ENCODE data around the gene SGCD.

Gene SGCD

GRCh38 chr5:156421798-156422197, 94.8 kb downstream of the SGCD start:
- Histone ChIP-seq H3K27ac (ENCODE audit: poor library complexity, severe bottlenecking) (no peak overlapping the region), H3K27me3 (ENCODE audit: insufficient read depth, poor library complexity, severe bottlenecking) (peaks cover 8% of the 10 kb centered on the region), H3K4me1 (ENCODE audit: insufficient read depth, poor library complexity, severe bottlenecking) (no peaks in the 10 kb centered on the region), H3K9me3 (ENCODE audit: severe bottlenecking) (peaks cover 8% of the 10 kb centered on the region), H3K4me3 (ENCODE audit: severe bottlenecking) (no peak overlapping the region), H3K36me3 (ENCODE audit: low read depth) (no peaks in the 10 kb centered on the region)
- no peak for ATAC-seq (ENCODE audit: low read depth)
- TF ChIP-seq CTCF (IDR thresholded peaks at IDR 0.05; ENCODE audit: poor library complexity, severe bottlenecking): no peak
- DNase-seq (ENCODE audit: low spot score): no peak

GRCh38 chr5:156423597-156423996, 96.6 kb downstream of the SGCD start:
- DNase-seq (ENCODE audit: low spot score) (no peak), ATAC-seq (ENCODE audit: low read depth) (no peak)

GRCh38 chr5:156427315-156427714, 100.4 kb downstream of the SGCD start:
- Histone ChIP-seq H3K9me3 (ENCODE audit: severe bottlenecking) (peaks cover 2% of the 10 kb centered on the region), H3K4me1 (ENCODE audit: insufficient read depth, poor library complexity, severe bottlenecking) (no peaks in the 10 kb centered on the region), H3K36me3 (ENCODE audit: low read depth) (no peaks in the 10 kb centered on the region), H3K4me3 (ENCODE audit: severe bottlenecking) (no peak overlapping the region), H3K27ac (ENCODE audit: poor library complexity, severe bottlenecking) (no peak overlapping the region), H3K27me3 (ENCODE audit: insufficient read depth, poor library complexity, severe bottlenecking) (peaks cover 4% of the 10 kb centered on the region)
- DNase-seq (ENCODE audit: low spot score): no peak
- no peak for TF ChIP-seq CTCF (IDR thresholded peaks at IDR 0.05; ENCODE audit: poor library complexity, severe bottlenecking)
- no peak for ATAC-seq (ENCODE audit: low read depth)

More at GRCh38 chr5:156423597-156423996, 96.6 kb downstream of the SGCD start:
- Histone ChIP-seq H3K4me3 (ENCODE audit: severe bottlenecking) (no peak overlapping the region), H3K27me3 (ENCODE audit: insufficient read depth, poor library complexity, severe bottlenecking) (peaks cover 8% of the 10 kb centered on the region), H3K27ac (ENCODE audit: poor library complexity, severe bottlenecking) (no peak overlapping the region), H3K9me3 (ENCODE audit: severe bottlenecking) (peaks cover 10% of the 10 kb centered on the region), H3K4me1 (ENCODE audit: insufficient read depth, poor library complexity, severe bottlenecking) (no peaks in the 10 kb centered on the region), H3K36me3 (ENCODE audit: low read depth) (no peaks in the 10 kb centered on the region)
- TF ChIP-seq CTCF (IDR thresholded peaks at IDR 0.05; ENCODE audit: poor library complexity, severe bottlenecking): no peak

- ATAC-seq (ENCODE audit: low read depth) (no peak; the same call in 2 of the 3 replicates), DNase-seq (ENCODE audit: low spot score) (no peak)
- no peaks in the 10 kb centered on the region for H3K36me3 ChIP-seq (ENCODE audit: low read depth)
- H3K4me3 ChIP-seq (ENCODE audit: severe bottlenecking): no peak overlapping the region
- peaks cover 3% of the 10 kb centered on the region for H3K27me3 ChIP-seq (ENCODE audit: insufficient read depth, poor library complexity, severe bottlenecking)
- H3K9me3 ChIP-seq (ENCODE audit: severe bottlenecking): peaks cover 2% of the 10 kb centered on the region
- no peak for TF ChIP-seq CTCF (IDR thresholded peaks at IDR 0.05; ENCODE audit: poor library complexity, severe bottlenecking)
- no peaks in the 10 kb centered on the region for H3K4me1 ChIP-seq (ENCODE audit: insufficient read depth, poor library complexity, severe bottlenecking)
- H3K27ac ChIP-seq (ENCODE audit: poor library complexity, severe bottlenecking): no peak overlapping the region
Observed at GRCh38 chr5:156431956-156432829, 105.2 kb downstream of the SGCD start.

GRCh38 chr5:156432830-156433105, 105.8 kb downstream of the SGCD start:
- Histone ChIP-seq H3K4me1 (ENCODE audit: insufficient read depth, poor library complexity, severe bottlenecking) (no peaks in the 10 kb centered on the region), H3K9me3 (ENCODE audit: severe bottlenecking) (no peaks in the 10 kb centered on the region), H3K36me3 (ENCODE audit: low read depth) (no peaks in the 10 kb centered on the region), H3K4me3 (ENCODE audit: severe bottlenecking) (no peak overlapping the region), H3K27me3 (ENCODE audit: insufficient read depth, poor library complexity, severe bottlenecking) (peaks cover 7% of the 10 kb centered on the region), H3K27ac (ENCODE audit: poor library complexity, severe bottlenecking) (no peak overlapping the region)
- no peak for TF ChIP-seq CTCF (IDR thresholded peaks at IDR 0.05; ENCODE audit: poor library complexity, severe bottlenecking)
- no peak for ATAC-seq (ENCODE audit: low read depth)
- DNase-seq (ENCODE audit: low spot score): no peak
